ENCODE measurements around the gene CYP46A1.

Gene CYP46A1

GRCh38 chr14:99729991-99730875 is 46.1 kb downstream of the CYP46A1 start:
- ChIA-PET POLR2A (interaction anchor here (1.2 kb wide), 1 partner anchor 149 kb away, joined by 3 read pairs; no protein-coding TSS in a partner anchor), CTCF (interaction anchor here (0.7 to 15.6 kb wide), 54 partner anchors 9 to 575 kb away, joined by 3 to 325 read pairs (median 4); partner anchors contain the start of genes CYP46A1 and EML1)
- peak overlapping the region; percentile 59 for H3K4me3 ChIP-seq (ENCODE audit: low read depth, low read length)
- TF ChIP-seq CTCF (IDR thresholded peaks at IDR 0.05; ENCODE audit: insufficient read depth, low read length, missing control alignments): peak; percentile 89
- DNase-seq (ENCODE audit: low read depth, low spot score): no peak

GRCh38 chr14:99730876-99731546 is 46.9 kb downstream of the CYP46A1 start:
- no peak for TF ChIP-seq CTCF (IDR thresholded peaks at IDR 0.05; ENCODE audit: insufficient read depth, low read length, missing control alignments)
- ChIA-PET CTCF (interaction anchor here (0.9 to 15.6 kb wide), 35 partner anchors 10 to 240 kb away, joined by 3 to 325 read pairs (median 5); partner anchors contain the start of genes CYP46A1 and EML1), POLR2A (interaction anchor here (1.2 kb wide), 1 partner anchor 148 kb away, joined by 3 read pairs; no protein-coding TSS in a partner anchor)
- H3K4me3 ChIP-seq (ENCODE audit: low read depth, low read length): no peak overlapping the region
- no peak for DNase-seq (ENCODE audit: low read depth, low spot score)

GRCh38 chr14:99731547-99732435 is 47.7 kb downstream of the CYP46A1 start:
- no peak overlapping the region for H3K4me3 ChIP-seq (ENCODE audit: low read depth, low read length)
- ChIA-PET CTCF (interaction anchor here (1.2 to 15.6 kb wide), 14 partner anchors 9 to 168 kb away, joined by 3 to 325 read pairs (median 7); partner anchors contain the start of genes CYP46A1 and EML1), POLR2A (no interaction called here)
- no peak for TF ChIP-seq CTCF (IDR thresholded peaks at IDR 0.05; ENCODE audit: insufficient read depth, low read length, missing control alignments)
- no peak for DNase-seq (ENCODE audit: low read depth, low spot score)

- no peak for DNase-seq (ENCODE audit: low read depth, low spot score)
- ChIA-PET POLR2A (no interaction called here), CTCF (interaction anchor here (1.1 to 15.6 kb wide), 5 partner anchors 10 to 167 kb away, joined by 3 to 325 read pairs (median 3); no protein-coding TSS in a partner anchor)
- no peak overlapping the region for H3K4me3 ChIP-seq (ENCODE audit: low read depth, low read length)
- TF ChIP-seq CTCF (IDR thresholded peaks at IDR 0.05; ENCODE audit: insufficient read depth, low read length, missing control alignments): no peak
These were observed 48.5 kb downstream of the CYP46A1 start for GRCh38 chr14:99732436-99733210.

GRCh38 chr14:99733211-99733539 is 49.1 kb downstream of the CYP46A1 start:
- ChIA-PET CTCF (interaction anchor here (1.1 to 15.6 kb wide), 4 partner anchors 10 to 166 kb away, joined by 3 to 325 read pairs (median 16); no protein-coding TSS in a partner anchor), POLR2A (no interaction called here)

More at GRCh38 chr14:99733211-99733539, 49.1 kb downstream of the CYP46A1 start:
- no peak overlapping the region for H3K4me3 ChIP-seq (ENCODE audit: low read depth, low read length)
- DNase-seq (ENCODE audit: low read depth, low spot score): no peak
- no peak for TF ChIP-seq CTCF (IDR thresholded peaks at IDR 0.05; ENCODE audit: insufficient read depth, low read length, missing control alignments)

Data from AG04449 (cell line).